H1 (cell line): ENCODE measurements around the gene GP9. TPM values are rescaled to one million over a fixed set of nuclear protein-coding genes. Genes with fewer than 3 reads are reported as not detected.

ENCODE experiments used
- CTCF ChIA-PET: fragments of 300-600 bp; sonication (Branson Sonifier 250); formaldehyde crosslinking; loops from one replicate; lab custom pipeline; 2021; ENCODE audit not compliant: partially characterized antibody; lab: Charles Lee
- POLR2A ChIA-PET: fragments of 300-600 bp; sonication (Branson Sonifier 250); formaldehyde crosslinking; loops from one replicate; lab custom pipeline; 2021; ENCODE audit warnings: inconsistent platforms; ENCODE audit not compliant: partially characterized antibody; lab: Charles Lee
- DNase-seq, 2 experiments: peaks; one replicate each; pipeline versions ENCODE4 v3.0.0 to v3.0.0-alpha.2; 2010 to 2022; ENCODE audit warnings: low spot score in 2 of 2, low read depth in 1 of 2, mixed read lengths in 1 of 2
- FAIRE-seq: peaks from 2 replicates; lab custom pipeline; 2011; peaks lifted over from hg19 to GRCh38; lab: Jason Lieb, UNC
- H2AFZ ChIP-seq: 2 replicates; pipeline ENCODE4 v1.8.1; 2012; ENCODE audit warnings: low read length, inconsistent platforms
- H2AK5ac ChIP-seq: 2 replicates; pipeline ENCODE4 v1.6.1; 2013; ENCODE audit warnings: low read depth, low read length
- H2BK120ac ChIP-seq: replicated peaks from 2 replicates; pipeline ENCODE3; 2013; ENCODE audit warnings: low read depth, low read length, inconsistent platforms
- H2BK12ac ChIP-seq: 2 replicates; pipeline ENCODE4 v1.6.1; 2013; ENCODE audit warnings: low read depth, low read length
- H2BK15ac ChIP-seq: 2 replicates; pipeline ENCODE4 v1.6.1; 2013; ENCODE audit warnings: low read length
- H2BK20ac ChIP-seq: 2 replicates; pipeline ENCODE4 v1.6.1; 2013; ENCODE audit warnings: low read length
- H2BK5ac ChIP-seq: 2 replicates; pipeline ENCODE4 v1.6.1; 2013; ENCODE audit warnings: low read depth, low read length
- H3K14ac ChIP-seq: 2 replicates; pipeline ENCODE4 v1.6.1; 2013; ENCODE audit warnings: inconsistent platforms; ENCODE audit not compliant: insufficient read length
- H3K18ac ChIP-seq: 2 replicates; pipeline ENCODE4 v1.6.1; 2013; ENCODE audit warnings: low read length; ENCODE audit errors: extremely low read depth
- H3K23ac ChIP-seq: 2 replicates; pipeline ENCODE4 v1.6.1; 2013; ENCODE audit warnings: inconsistent platforms; ENCODE audit not compliant: insufficient read length
- H3K23me2 ChIP-seq: 2 replicates; pipeline ENCODE4 v1.6.1; 2013; ENCODE audit warnings: low read depth, low read length
- H3K27ac ChIP-seq: 2 replicates; pipeline ENCODE4 v1.6.1; 2011; ENCODE audit warnings: low read depth, low read length, inconsistent platforms
- H3K27me3 ChIP-seq, 4 experiments: replicated peaks in 1 of 4; 1 replicate in 1 of 4; 2 replicates in 3 of 4; pipeline versions ENCODE4 v1.6.1 to v1.8.1; 2011 to 2013; ENCODE audit warnings: low read length in 3 of 4, mild to moderate bottlenecking in 3 of 4, inconsistent platforms in 2 of 4, mixed read lengths in 2 of 4, moderate library complexity in 1 of 4; ENCODE audit not compliant: control insufficient read depth in 3 of 4, insufficient read depth in 3 of 4; ENCODE audit errors: extremely low read depth in 1 of 4
- H3K36me3 ChIP-seq, 4 experiments: 2 replicates each; pipeline versions ENCODE4 v1.6.1 to v1.8.1; 2011 to 2013; ENCODE audit warnings: mild to moderate bottlenecking in 4 of 4, low read length in 3 of 4, moderate library complexity in 2 of 4, control low read depth in 1 of 4, inconsistent platforms in 1 of 4; ENCODE audit not compliant: insufficient read depth in 4 of 4, control insufficient read depth in 2 of 4
- H3K4ac ChIP-seq: replicated peaks from 2 replicates; pipeline ENCODE3; 2013; ENCODE audit warnings: low read length, low read depth, mixed read lengths, inconsistent platforms; ENCODE audit not compliant: insufficient read length
- H3K4me1 ChIP-seq, 4 experiments: replicated peaks in 1 of 4; 1 replicate in 1 of 4; 2 replicates in 3 of 4; pipeline versions ENCODE4 v1.6.1 to v1.8.1; 2011 to 2013; ENCODE audit warnings: low read length in 3 of 4, inconsistent platforms in 2 of 4, mixed read lengths in 1 of 4; ENCODE audit not compliant: insufficient read depth in 4 of 4, control insufficient read depth in 3 of 4
- H3K4me2 ChIP-seq, 2 experiments: 2 replicates each; pipeline versions ENCODE4 v1.6.1 to v1.8.1; 2011 to 2013; ENCODE audit warnings: low read depth in 2 of 2, low read length in 2 of 2, control low read depth in 1 of 2, inconsistent platforms in 1 of 2, mild to moderate bottlenecking in 1 of 2; ENCODE audit not compliant: insufficient read depth in 1 of 2
- H3K4me3 ChIP-seq, 4 experiments: fragments of 200-600, 300-600 bp in 1 of 4; sonication (generic), shearing (Covaris generic), sonication (Bioruptor Twin) in 1 of 4; 2 replicates each; pipeline versions ENCODE4 v1.5.1 to v1.8.1; 2011 to 2016; ENCODE audit warnings: low read length in 4 of 4, low read depth in 3 of 4, control low read depth in 2 of 4, inconsistent platforms in 2 of 4, mild to moderate bottlenecking in 2 of 4, mixed read lengths in 1 of 4, moderate library complexity in 1 of 4; ENCODE audit not compliant: insufficient read depth in 2 of 4; ENCODE audit errors: extremely low read depth in 1 of 4
- H3K56ac ChIP-seq: replicated peaks from 2 replicates; pipeline ENCODE3; 2013; ENCODE audit warnings: low read depth, mild to moderate bottlenecking, mixed read lengths, low read length, inconsistent platforms; ENCODE audit not compliant: insufficient read length
- H3K79me1 ChIP-seq: 2 replicates; pipeline ENCODE4 v1.6.1; 2013; ENCODE audit warnings: low read depth, low read length, control low read depth
- H3K79me2 ChIP-seq, 2 experiments: 2 replicates each; pipeline versions ENCODE4 v1.6.1 to v1.8.1; 2012 to 2013; ENCODE audit warnings: low read length in 2 of 2, mild to moderate bottlenecking in 2 of 2, inconsistent platforms in 1 of 2; ENCODE audit not compliant: insufficient read depth in 2 of 2, control insufficient read depth in 1 of 2
- H3K9ac ChIP-seq, 4 experiments: replicated peaks in 1 of 4; 1 replicate in 1 of 4; 2 replicates in 3 of 4; pipeline versions ENCODE4 v1.6.1 to v1.8.1; 2011 to 2013; ENCODE audit warnings: low read depth in 3 of 4, low read length in 3 of 4, control low read depth in 2 of 4, mild to moderate bottlenecking in 2 of 4, moderate library complexity in 2 of 4, inconsistent platforms in 1 of 4; ENCODE audit errors: extremely low read depth in 1 of 4
- H3K9me3 ChIP-seq, 2 experiments: 2 replicates each; pipeline versions ENCODE4 v1.6.1 to v1.8.1; 2012 to 2013; ENCODE audit warnings: mild to moderate bottlenecking in 2 of 2, moderate library complexity in 2 of 2, control low read depth in 1 of 2, inconsistent platforms in 1 of 2, low read depth in 1 of 2, low read length in 1 of 2, mixed read lengths in 1 of 2; ENCODE audit not compliant: insufficient read depth in 2 of 2
- H4K20me1 ChIP-seq, 2 experiments: replicated peaks in 1 of 2; 2 replicates each; pipeline versions ENCODE3 to v1.8.1; 2011 to 2013; ENCODE audit warnings: inconsistent platforms in 2 of 2, low read length in 2 of 2, mild to moderate bottlenecking in 1 of 2; ENCODE audit not compliant: insufficient read depth in 2 of 2, control insufficient read depth in 1 of 2
- H4K5ac ChIP-seq: 2 replicates; pipeline ENCODE4 v1.6.1; 2013; ENCODE audit warnings: low read length, low read depth, mixed read lengths, inconsistent platforms; ENCODE audit not compliant: insufficient read length
- H4K8ac ChIP-seq: 2 replicates; pipeline ENCODE4 v1.8.0; 2013; ENCODE audit warnings: mild to moderate bottlenecking, moderate library complexity, low read length, inconsistent platforms; ENCODE audit not compliant: insufficient read depth; ENCODE audit errors: extremely low read depth
- H4K91ac ChIP-seq: replicated peaks from 2 replicates; pipeline ENCODE3; 2013; ENCODE audit warnings: low read length, mixed read lengths, inconsistent platforms; ENCODE audit not compliant: insufficient read length
- ASH2L ChIP-seq: fragments of 200-600, 300-600 bp; sonication (generic); IDR thresholded peaks from one replicate; pipeline ENCODE4 v1.7.1; 2017; ENCODE audit warnings: low read length
- CREB1 ChIP-seq: IDR thresholded peaks from 2 replicates; pipeline ENCODE4 v1.6.1; 2012; ENCODE audit warnings: inconsistent platforms
- EZH2 ChIP-seq: fragments of 200-600 bp; sonication (generic); IDR thresholded peaks from 2 replicates; pipeline ENCODE4 v1.7.1; 2012; ENCODE audit warnings: low read depth, mild to moderate bottlenecking, moderate library complexity, low read length, inconsistent platforms; ENCODE audit not compliant: severe bottlenecking
- HDAC6 ChIP-seq: IDR thresholded peaks from one replicate; pipeline ENCODE4 v1.7.1; 2012; ENCODE audit warnings: low read depth, mild to moderate bottlenecking, inconsistent platforms, low read length, moderate library complexity
- JUND ChIP-seq: IDR thresholded peaks from 2 replicates; pipeline ENCODE4 v1.6.1; 2011; ENCODE audit warnings: mild to moderate bottlenecking, improper control_type of control experiment, low read length
- KDM4A ChIP-seq: IDR thresholded peaks from one replicate; pipeline ENCODE4 v1.7.1; 2012; ENCODE audit warnings: low read depth, mild to moderate bottlenecking, moderate library complexity, low read length, inconsistent platforms; ENCODE audit not compliant: severe bottlenecking
- SP1 ChIP-seq: IDR thresholded peaks from 2 replicates; pipeline ENCODE4 v1.6.1; 2011; ENCODE audit warnings: low read depth, low read length
- SRF ChIP-seq: IDR thresholded peaks from 2 replicates; pipeline ENCODE4 v1.6.1; 2011; ENCODE audit warnings: mild to moderate bottlenecking, low read depth, low read length, moderate library complexity
- TAF7 ChIP-seq: optimal IDR thresholded peaks from 2 replicates; pipeline ENCODE3; 2011; ENCODE audit warnings: low read depth, mild to moderate bottlenecking, inconsistent platforms, low read length, moderate library complexity, borderline replicate concordance
- TCF12 ChIP-seq: IDR thresholded peaks from 2 replicates; pipeline ENCODE4 v1.6.1; 2011; ENCODE audit warnings: low read depth, mild to moderate bottlenecking, low read length
- TEAD4 ChIP-seq: IDR thresholded peaks from 2 replicates; pipeline ENCODE4 v1.6.1; 2012; ENCODE audit warnings: low read depth, low read length, inconsistent platforms, mixed read lengths
- WGBS, 2 experiments: shearing (Covaris generic) in 1 of 2; methylation state at CpG; one replicate each; pipeline versions ENCODE4 v1.1.6 to v1.1.7; 2013 to 2015; ENCODE audit warnings: low lambda C conversion rate in 2 of 2, mixed read lengths in 2 of 2, inconsistent platforms in 1 of 2, low coverage in 1 of 2, missing lambda C conversion rate in 1 of 2; ENCODE audit not compliant: insufficient replicate concordance in 2 of 2, insufficient coverage in 1 of 2, insufficient read length in 1 of 2; ENCODE audit errors: extremely low coverage in 1 of 2, missing lambda C conversion rate in 1 of 2; 5-methylcytosine and 5-hydroxymethylcytosine counted together
- polyA plus RNA-seq, 7 experiments: library from polyadenylated mRNA; depleted of rRNA in 3 of 7; stranded (reverse) in 5 of 7; unstranded in 2 of 7; fragments of >200 nt in 5 of 7; fragments of 200-250 nt in 2 of 7; gene quantifications; 1 replicate in 5 of 7; 2 replicates in 1 of 7; 4 replicates in 1 of 7; pipeline versions ENCODE4 v1.2.1 to v1.2.3, GENCODE V29; 2011 to 2013; ENCODE audit warnings: missing spikeins in 2 of 7, mixed read lengths in 2 of 7
- total RNA-seq: library from RNA; stranded (reverse); fragmentation: NEBNext Ultra II Directional; extraction: Animal tissue kit (Norgen Biotek cat#: 25700); gene quantifications from 2 replicates; pipeline ENCODE4 v1.2.1, GENCODE V29; 2021
- TF ChIP-seq, protein P1 (sequence below): IDR thresholded peaks from 2 replicates; pipeline ENCODE4 v1.6.1; 2012; ENCODE audit warnings: low read length, inconsistent platforms

The GP9 gene
- total and polyA plus RNA-seq, 2 of the 8 experiments (the other 6 are each of a cell fraction or from before 2014, with no cell fraction given), result not detected

- Histone ChIP-seq H3K23me2 (no peaks in the 10 kb centered on the region), H3K23ac (no peak overlapping the region), H3K9me3 (no peaks in the 10 kb centered on the region), H3K36me3 (no peaks in the 10 kb centered on the region), H3K18ac (no peak overlapping the region), H3K4me3 (no peak overlapping the region), H2BK12ac (no peak overlapping the region), H4K5ac (no peak overlapping the region), H2BK15ac (no peak overlapping the region), H2AFZ (no peak overlapping the region), H3K4me1 (peaks cover 0 to 4% (median 0%) of the 10 kb centered on the region in 4 experiments; a peak in 2 of 7 replicates), H3K56ac (no peak overlapping the region), H3K79me1 (no peaks in the 10 kb centered on the region), H3K27me3 (no peaks in the 10 kb centered on the region), H4K20me1 (no peaks in the 10 kb centered on the region), H3K79me2 (no peaks in the 10 kb centered on the region), H4K91ac (no peak overlapping the region), H3K4me2 (no peak overlapping the region), H2BK120ac (no peak overlapping the region), H3K4ac (no peak overlapping the region), H2BK20ac (no peak overlapping the region), H3K14ac (no peak overlapping the region), H2AK5ac (no peak overlapping the region), H3K27ac (no peak overlapping the region), H3K9ac (no peak overlapping the region), H2BK5ac (no peak overlapping the region), H4K8ac (0 out of 2 replicates have a peak overlapping the region, but pooled peaks have one; percentile 5)
- DNase-seq (no peak), FAIRE-seq (no peak)
- ChIA-PET CTCF (interaction anchor here (1.2 to 5.7 kb wide), 3 partner anchors 11 to 64 kb away, joined by 3 to 28 read pairs (median 7); no protein-coding TSS in a partner anchor), POLR2A (interaction anchor here (1.4 kb wide), 1 partner anchor 40 kb away, joined by 3 read pairs; the partner anchor contains the start of gene CFAP92)
- 87% methylated on average over 12 of the region's 12 CpGs; no CpG with 5 or more reads in 1 of the 2 experiments for WGBS, 2 experiments
- TF ChIP-seq CREB1 (no peak), TEAD4 (no peak), EZH2 (no peak), TCF12 (no peak), JUND (no peak), SP1 (no peak), HDAC6 (no peak), ASH2L (no peak), KDM4A (no peak), SRF (no peak), TAF7 (no peak)
- TF ChIP-seq, protein P1, sequence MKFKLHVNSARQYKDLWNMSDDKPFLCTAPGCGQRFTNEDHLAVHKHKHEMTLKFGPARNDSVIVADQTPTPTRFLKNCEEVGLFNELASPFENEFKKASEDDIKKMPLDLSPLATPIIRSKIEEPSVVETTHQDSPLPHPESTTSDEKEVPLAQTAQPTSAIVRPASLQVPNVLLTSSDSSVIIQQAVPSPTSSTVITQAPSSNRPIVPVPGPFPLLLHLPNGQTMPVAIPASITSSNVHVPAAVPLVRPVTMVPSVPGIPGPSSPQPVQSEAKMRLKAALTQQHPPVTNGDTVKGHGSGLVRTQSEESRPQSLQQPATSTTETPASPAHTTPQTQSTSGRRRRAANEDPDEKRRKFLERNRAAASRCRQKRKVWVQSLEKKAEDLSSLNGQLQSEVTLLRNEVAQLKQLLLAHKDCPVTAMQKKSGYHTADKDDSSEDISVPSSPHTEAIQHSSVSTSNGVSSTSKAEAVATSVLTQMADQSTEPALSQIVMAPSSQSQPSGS, result no peak
Measured at GRCh38 chr3:129033633-129034321, 26.8 kb upstream of the GP9 start.
